ENCODE measurements around the gene ZNF133. TPM values are rescaled to one million over a fixed set of nuclear protein-coding genes. Genes with fewer than 3 reads are reported as not detected.

ZNF133 gene
- polyA plus RNA-seq, 1 experiment = 18.6 TPM

DNA sequence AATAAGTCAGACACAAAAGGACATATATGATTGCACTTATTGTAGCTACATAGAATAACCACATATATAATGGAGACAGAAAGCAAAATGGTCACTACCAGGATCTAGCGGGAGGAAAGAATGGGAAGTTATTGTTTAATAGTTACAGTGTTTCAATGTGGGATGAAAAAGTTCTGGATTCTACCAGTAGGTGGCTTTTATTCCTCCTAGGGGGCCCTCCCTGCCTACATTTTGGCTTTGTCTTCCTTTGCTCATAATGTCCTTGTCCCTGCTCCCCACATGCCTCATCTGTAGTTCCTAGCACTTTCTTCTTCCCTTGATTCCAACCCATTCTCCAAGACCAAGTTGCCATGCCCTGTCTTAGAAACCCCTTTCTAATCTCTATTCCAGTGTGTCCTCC, 16.3 kb downstream of the ZNF133 start:
- Histone ChIP-seq H3K27me3 (ENCODE audit: control insufficient read depth, insufficient read depth, low read length) (no peaks in the 10 kb centered on the region), H3K4me3 (ENCODE audit: low read depth, low read length) (no peak overlapping the region), H3K36me3 (ENCODE audit: control insufficient read depth, insufficient read depth, low read length) (peaks cover 5% of the 10 kb centered on the region)
- DNase-seq (ENCODE audit: low read depth) = no peak
- TF ChIP-seq, protein P1, sequence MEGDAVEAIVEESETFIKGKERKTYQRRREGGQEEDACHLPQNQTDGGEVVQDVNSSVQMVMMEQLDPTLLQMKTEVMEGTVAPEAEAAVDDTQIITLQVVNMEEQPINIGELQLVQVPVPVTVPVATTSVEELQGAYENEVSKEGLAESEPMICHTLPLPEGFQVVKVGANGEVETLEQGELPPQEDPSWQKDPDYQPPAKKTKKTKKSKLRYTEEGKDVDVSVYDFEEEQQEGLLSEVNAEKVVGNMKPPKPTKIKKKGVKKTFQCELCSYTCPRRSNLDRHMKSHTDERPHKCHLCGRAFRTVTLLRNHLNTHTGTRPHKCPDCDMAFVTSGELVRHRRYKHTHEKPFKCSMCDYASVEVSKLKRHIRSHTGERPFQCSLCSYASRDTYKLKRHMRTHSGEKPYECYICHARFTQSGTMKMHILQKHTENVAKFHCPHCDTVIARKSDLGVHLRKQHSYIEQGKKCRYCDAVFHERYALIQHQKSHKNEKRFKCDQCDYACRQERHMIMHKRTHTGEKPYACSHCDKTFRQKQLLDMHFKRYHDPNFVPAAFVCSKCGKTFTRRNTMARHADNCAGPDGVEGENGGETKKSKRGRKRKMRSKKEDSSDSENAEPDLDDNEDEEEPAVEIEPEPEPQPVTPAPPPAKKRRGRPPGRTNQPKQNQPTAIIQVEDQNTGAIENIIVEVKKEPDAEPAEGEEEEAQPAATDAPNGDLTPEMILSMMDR (IDR thresholded peaks at IDR 0.05; ENCODE audit: insufficient read depth, low read depth, low read length) = no peak
- CTCF ChIA-PET = interaction anchor here (0.9 kb wide), 1 partner anchor 443 kb away, joined by 3 read pairs; no protein-coding TSS in a partner anchor
- POLR2A ChIA-PET = no interaction called here

DNA sequence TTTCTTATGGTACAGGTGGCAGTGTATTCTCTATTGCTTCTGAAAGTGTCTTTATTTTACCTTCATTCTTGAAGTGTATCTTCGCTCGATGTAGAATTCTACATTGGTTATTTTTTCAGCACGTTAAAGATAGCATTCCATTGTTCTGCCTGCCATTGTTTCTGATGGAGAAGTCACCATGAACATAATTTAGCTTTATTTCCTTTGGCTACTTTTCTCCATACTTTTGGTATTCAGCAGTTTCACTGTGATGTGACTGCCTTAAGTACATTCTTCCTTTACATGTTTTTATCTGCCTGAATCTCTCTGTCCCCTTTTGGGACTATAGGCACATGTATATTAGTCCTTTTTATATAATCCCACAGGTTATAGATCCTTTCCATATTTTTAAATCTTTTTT, 19.0 kb downstream of the ZNF133 start:
- Histone ChIP-seq H3K27me3 (ENCODE audit: control insufficient read depth, insufficient read depth, low read length) (no peaks in the 10 kb centered on the region), H3K4me3 (ENCODE audit: low read depth, low read length) (no peak overlapping the region), H3K36me3 (ENCODE audit: control insufficient read depth, insufficient read depth, low read length) (peaks cover 6% of the 10 kb centered on the region)
- POLR2A ChIA-PET = no interaction called here
- CTCF ChIA-PET = no interaction called here
- DNase-seq (ENCODE audit: low read depth) = no peak
- TF ChIP-seq, protein P1 (IDR thresholded peaks at IDR 0.05; ENCODE audit: insufficient read depth, low read depth, low read length) = no peak

DNA sequence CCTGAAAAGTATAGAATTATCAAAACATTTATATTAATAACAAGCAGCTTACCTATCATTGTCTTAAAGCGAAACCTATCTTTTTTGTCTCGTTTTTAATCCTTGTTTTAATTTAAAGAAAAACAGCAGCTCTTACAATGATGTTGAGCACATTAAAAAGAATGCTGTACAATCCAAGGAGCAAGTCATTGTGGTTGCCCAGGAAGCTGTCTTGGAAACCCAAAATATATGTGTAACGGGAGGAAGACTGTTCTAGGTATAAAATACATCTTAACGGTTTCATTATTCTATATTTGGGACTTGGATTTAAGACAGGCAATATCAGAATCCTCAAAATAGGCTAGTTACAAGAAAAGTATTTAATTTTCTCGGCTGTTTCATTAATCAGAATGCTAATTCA, 21.7 kb downstream of the ZNF133 start:
- TF ChIP-seq, protein P1 (IDR thresholded peaks at IDR 0.05; ENCODE audit: insufficient read depth, low read depth, low read length) = no peak
- CTCF ChIA-PET = interaction anchor here (0.6 kb wide), 1 partner anchor 108 kb away, joined by 3 read pairs; no protein-coding TSS in a partner anchor
- DNase-seq (ENCODE audit: low read depth) = no peak
- POLR2A ChIA-PET = no interaction called here
- peaks cover 6% of the 10 kb centered on the region for H3K36me3 ChIP-seq (ENCODE audit: control insufficient read depth, insufficient read depth, low read length)
- H3K27me3 ChIP-seq (ENCODE audit: control insufficient read depth, insufficient read depth, low read length) = no peaks in the 10 kb centered on the region
- H3K4me3 ChIP-seq (ENCODE audit: low read depth, low read length) = no peak overlapping the region

DNA sequence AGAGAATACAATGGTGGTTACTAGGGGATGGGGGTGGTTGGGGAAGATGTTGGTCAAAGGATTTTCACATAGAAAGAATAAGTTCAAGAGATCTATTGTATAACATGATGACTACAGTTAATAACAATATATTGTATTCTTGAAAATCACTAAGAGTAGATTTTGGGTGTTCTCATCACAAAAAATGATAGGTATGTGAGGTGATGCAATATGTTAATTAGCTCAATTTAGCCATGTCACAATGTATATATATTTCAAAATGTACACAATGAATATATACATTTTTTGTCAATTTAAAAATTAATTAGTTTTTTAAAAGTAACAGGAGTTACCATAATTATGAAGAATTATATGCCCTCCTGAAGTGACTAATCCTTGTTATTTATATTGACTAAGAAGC, 22.3 kb downstream of the ZNF133 start:
- no peaks in the 10 kb centered on the region for H3K27me3 ChIP-seq (ENCODE audit: control insufficient read depth, insufficient read depth, low read length)
- ChIA-PET CTCF (interaction anchor here (0.6 kb wide), 1 partner anchor 109 kb away, joined by 3 read pairs; no protein-coding TSS in a partner anchor), POLR2A (no interaction called here)
- peaks cover 8% of the 10 kb centered on the region for H3K36me3 ChIP-seq (ENCODE audit: control insufficient read depth, insufficient read depth, low read length)
- TF ChIP-seq, protein P1 (IDR thresholded peaks at IDR 0.05; ENCODE audit: insufficient read depth, low read depth, low read length) = no peak
- DNase-seq (ENCODE audit: low read depth) = no peak
- no peak overlapping the region for H3K4me3 ChIP-seq (ENCODE audit: low read depth, low read length)

DNA sequence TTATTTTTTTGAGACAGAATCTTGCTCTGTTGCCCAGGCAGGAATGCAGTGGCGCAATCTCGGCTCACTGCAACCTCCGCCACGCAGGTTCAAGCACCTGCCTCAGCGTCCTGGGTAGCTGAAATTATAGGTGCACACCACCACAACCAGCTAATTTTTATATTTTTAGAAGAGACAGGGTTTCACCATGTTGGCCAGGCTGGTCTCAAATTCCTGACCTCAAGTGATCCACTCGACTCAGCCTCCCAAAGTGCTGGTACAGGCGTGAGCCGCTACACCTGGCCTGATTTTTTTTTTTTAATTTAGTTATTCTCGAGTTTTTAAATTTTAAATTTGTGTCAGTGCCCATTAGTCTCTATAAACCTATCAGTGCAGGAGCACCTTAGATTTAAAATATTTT, 24.4 kb downstream of the ZNF133 start:
- TF ChIP-seq, protein P1 (IDR thresholded peaks at IDR 0.05; ENCODE audit: insufficient read depth, low read depth, low read length) = no peak
- Histone ChIP-seq H3K27me3 (ENCODE audit: control insufficient read depth, insufficient read depth, low read length) (no peaks in the 10 kb centered on the region), H3K36me3 (ENCODE audit: control insufficient read depth, insufficient read depth, low read length) (peaks cover 15% of the 10 kb centered on the region), H3K4me3 (ENCODE audit: low read depth, low read length) (no peak overlapping the region)
- POLR2A ChIA-PET = no interaction called here
- CTCF ChIA-PET = no interaction called here
- DNase-seq (ENCODE audit: low read depth) = no peak
